KMS-11 (cell line): Measurements from ENCODE around the gene STAT5B.

Experiments used
- H2AFZ ChIP-seq: fragments of 200-600 bp; sonication (generic); 2 replicates; pipeline ENCODE4 v1.6.1; 2016; ENCODE audit warnings: antibody characterized with exemption, mixed run types, low read depth
- H3K27ac ChIP-seq: fragments of 200-600 bp; sonication (generic); 2 replicates; pipeline ENCODE4 v1.6.1; 2016; ENCODE audit warnings: mild to moderate bottlenecking, mixed run types
- H3K27me3 ChIP-seq: fragments of 200-600 bp; sonication (generic); 2 replicates; pipeline ENCODE4 v1.6.1; 2017; ENCODE audit warnings: mild to moderate bottlenecking, low read depth, mixed run types, moderate library complexity; ENCODE audit not compliant: insufficient read depth
- H3K36me3 ChIP-seq: fragments of 200-600 bp; sonication (generic); 2 replicates; pipeline ENCODE4 v1.6.1; 2017; ENCODE audit warnings: mild to moderate bottlenecking, mixed run types; ENCODE audit not compliant: insufficient read depth
- H3K4me1 ChIP-seq: fragments of 200-600 bp; sonication (generic); 2 replicates; pipeline ENCODE4 v1.6.1; 2016; ENCODE audit warnings: mild to moderate bottlenecking, low read depth, mixed run types; ENCODE audit not compliant: poor library complexity, severe bottlenecking
- H3K4me2 ChIP-seq: fragments of 200-600 bp; sonication (generic); 2 replicates; pipeline ENCODE4 v1.7.0; 2016; ENCODE audit warnings: mild to moderate bottlenecking, mixed run types
- H3K4me3 ChIP-seq: fragments of 200-600 bp; sonication (generic); IDR thresholded peaks from 2 replicates; pipeline ENCODE4 v1.6.1; 2017; ENCODE audit warnings: low read depth, low read length, mixed read lengths; ENCODE audit not compliant: insufficient read depth
- H3K79me2 ChIP-seq: fragments of 200-600 bp; sonication (generic); 2 replicates; pipeline ENCODE4 v1.6.1; 2016; ENCODE audit warnings: low read depth, mixed run types; ENCODE audit not compliant: insufficient read depth
- H3K9ac ChIP-seq: fragments of 200-600 bp; sonication (generic); 2 replicates; pipeline ENCODE4 v1.6.1; 2016; ENCODE audit warnings: mild to moderate bottlenecking, mixed run types
- H4K20me1 ChIP-seq: fragments of 200-600 bp; sonication (generic); 2 replicates; pipeline ENCODE4 v1.6.1; 2016; ENCODE audit warnings: mild to moderate bottlenecking, mixed run types; ENCODE audit not compliant: insufficient read depth
- CTCF ChIP-seq: fragments of 200-600 bp; sonication (generic); conservative IDR thresholded peaks from 2 replicates; pipeline ENCODE4 v1.6.1; 2017; ENCODE audit warnings: low read depth, mild to moderate bottlenecking, antibody characterized with exemption, low read length, moderate library complexity, mixed read lengths

The STAT5B gene

GRCh38 chr17:42165751-42166150 lies 110.4 kb downstream of the STAT5B start:
- H3K9ac ChIP-seq: no peak overlapping the region
- H3K79me2 ChIP-seq: no peaks in the 10 kb centered on the region
- H3K27ac ChIP-seq: no peak overlapping the region
- no peaks in the 10 kb centered on the region for H3K4me1 ChIP-seq
- H3K27me3 ChIP-seq: peaks cover 6% of the 10 kb centered on the region
- H4K20me1 ChIP-seq: no peaks in the 10 kb centered on the region
- no peak overlapping the region for H3K4me3 ChIP-seq
- H3K36me3 ChIP-seq: no peaks in the 10 kb centered on the region
- H3K4me2 ChIP-seq: no peak overlapping the region
- H2AFZ ChIP-seq: no peak overlapping the region
- TF ChIP-seq CTCF: no peak

GRCh38 chr17:42163696-42164407 lies 112.3 kb downstream of the STAT5B start:
- Histone ChIP-seq H2AFZ (no peak overlapping the region), H3K9ac (no peak overlapping the region), H3K4me1 (no peaks in the 10 kb centered on the region), H3K27ac (no peak overlapping the region), H3K27me3 (peaks cover 6% of the 10 kb centered on the region), H3K36me3 (no peaks in the 10 kb centered on the region), H3K79me2 (no peaks in the 10 kb centered on the region), H3K4me3 (no peak overlapping the region), H4K20me1 (no peaks in the 10 kb centered on the region), H3K4me2 (no peak overlapping the region)
- no peak for TF ChIP-seq CTCF

GRCh38 chr17:42163113-42163512 lies 113.1 kb downstream of the STAT5B start:
- peak; percentile 70 for TF ChIP-seq CTCF
- Histone ChIP-seq H3K27me3 (peaks cover 4% of the 10 kb centered on the region), H3K27ac (no peak overlapping the region), H3K4me2 (no peak overlapping the region), H4K20me1 (no peaks in the 10 kb centered on the region), H3K36me3 (no peaks in the 10 kb centered on the region), H3K4me1 (no peaks in the 10 kb centered on the region), H2AFZ (no peak overlapping the region), H3K9ac (no peak overlapping the region), H3K79me2 (no peaks in the 10 kb centered on the region), H3K4me3 (no peak overlapping the region)

GRCh38 chr17:42160531-42160910 lies 115.7 kb downstream of the STAT5B start:
- Histone ChIP-seq H3K4me1 (no peaks in the 10 kb centered on the region), H3K79me2 (no peaks in the 10 kb centered on the region), H3K36me3 (no peaks in the 10 kb centered on the region), H3K27me3 (no peaks in the 10 kb centered on the region), H2AFZ (no peak overlapping the region), H3K4me2 (no peak overlapping the region), H3K4me3 (no peak overlapping the region), H3K27ac (no peak overlapping the region), H3K9ac (no peak overlapping the region), H4K20me1 (no peaks in the 10 kb centered on the region)
- TF ChIP-seq CTCF: no peak
